Measurements from ENCODE around the gene HERC3.
"Not testable (repeated sequence)": the region's sequence is repeated elsewhere in the genome, so short reads cannot be mapped to it uniquely, and the experiment has no call there.

The HERC3 gene

GRCh38 chr4:88609794-88610193 lies 17.5 kb downstream of the HERC3 start:
- not testable (repeated sequence) for DNase-seq

GRCh38 chr4:88610771-88611170 lies 18.5 kb downstream of the HERC3 start:
- DNase-seq, result no peak

GRCh38 chr4:88613417-88613875 lies 21.2 kb downstream of the HERC3 start:
- no peak for DNase-seq

- no peak for DNase-seq
Observed at GRCh38 chr4:88614058-88614457, 21.8 kb downstream of the HERC3 start.

GRCh38 chr4:88616275-88617150 lies 24.2 kb downstream of the HERC3 start:
- no peak for DNase-seq

GRCh38 chr4:88618782-88619485 lies 26.7 kb downstream of the HERC3 start:
- no peak for DNase-seq

GRCh38 chr4:88619971-88620370 lies 27.7 kb downstream of the HERC3 start:
- DNase-seq, result no peak

- DNase-seq, result no peak
Observed at GRCh38 chr4:88621763-88622327, 29.6 kb downstream of the HERC3 start.

GRCh38 chr4:88623097-88623496 lies 30.8 kb downstream of the HERC3 start:
- no peak for DNase-seq

GRCh38 chr4:88628746-88629145 lies 36.5 kb downstream of the HERC3 start:
- no peak for DNase-seq

- DNase-seq, result no peak
Observed at GRCh38 chr4:88629826-88630225, 37.5 kb downstream of the HERC3 start.

- no peak for DNase-seq
Observed at GRCh38 chr4:88630756-88631155, 38.5 kb downstream of the HERC3 start.

- DNase-seq, result no peak
Observed at GRCh38 chr4:88643932-88644331, 51.7 kb downstream of the HERC3 start.

GRCh38 chr4:88645994-88646393 lies 53.7 kb downstream of the HERC3 start:
- no peak for DNase-seq

GRCh38 chr4:88646528-88647280 lies 54.4 kb downstream of the HERC3 start:
- DNase-seq, result no peak

- no peak for DNase-seq
Observed at GRCh38 chr4:88649716-88650115, 57.4 kb downstream of the HERC3 start.

GRCh38 chr4:88653371-88653946 lies 61.2 kb downstream of the HERC3 start:
- DNase-seq, result no peak

- no peak for DNase-seq
Observed at GRCh38 chr4:88655226-88655625, 62.9 kb downstream of the HERC3 start.

- no peak for DNase-seq
Observed at GRCh38 chr4:88659055-88659889, 67.0 kb downstream of the HERC3 start.

GRCh38 chr4:88659890-88660208 lies 67.6 kb downstream of the HERC3 start:
- DNase-seq, result no peak

GRCh38 chr4:88660446-88661294 lies 68.4 kb downstream of the HERC3 start:
- no peak for DNase-seq
